ENCODE results near the gene ADCY10.
"Not testable (repeated sequence)": the region's sequence is repeated elsewhere in the genome, so short reads cannot be mapped to it uniquely, and the experiment has no call there.

DNA sequence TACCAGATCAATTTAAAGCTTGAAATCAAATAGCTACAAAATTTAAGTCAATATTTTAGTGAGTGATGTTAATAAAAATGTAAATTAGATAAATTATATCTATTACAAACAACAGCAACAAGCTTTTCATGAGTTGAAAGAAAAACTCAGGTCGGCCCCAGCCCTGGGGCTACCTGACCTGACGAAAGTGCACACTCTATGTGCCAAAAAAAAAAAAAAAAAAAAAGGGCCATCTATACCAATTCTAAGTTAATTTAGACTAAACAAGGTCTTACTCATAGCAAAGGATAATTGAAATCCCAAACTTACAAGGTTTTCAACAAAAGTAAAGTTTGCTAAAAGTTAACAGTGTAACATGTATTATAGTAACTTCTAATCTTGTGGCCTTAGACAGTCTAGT is 47.6 kb downstream of the ADCY10 start:
- TF ChIP-seq, protein P1, sequence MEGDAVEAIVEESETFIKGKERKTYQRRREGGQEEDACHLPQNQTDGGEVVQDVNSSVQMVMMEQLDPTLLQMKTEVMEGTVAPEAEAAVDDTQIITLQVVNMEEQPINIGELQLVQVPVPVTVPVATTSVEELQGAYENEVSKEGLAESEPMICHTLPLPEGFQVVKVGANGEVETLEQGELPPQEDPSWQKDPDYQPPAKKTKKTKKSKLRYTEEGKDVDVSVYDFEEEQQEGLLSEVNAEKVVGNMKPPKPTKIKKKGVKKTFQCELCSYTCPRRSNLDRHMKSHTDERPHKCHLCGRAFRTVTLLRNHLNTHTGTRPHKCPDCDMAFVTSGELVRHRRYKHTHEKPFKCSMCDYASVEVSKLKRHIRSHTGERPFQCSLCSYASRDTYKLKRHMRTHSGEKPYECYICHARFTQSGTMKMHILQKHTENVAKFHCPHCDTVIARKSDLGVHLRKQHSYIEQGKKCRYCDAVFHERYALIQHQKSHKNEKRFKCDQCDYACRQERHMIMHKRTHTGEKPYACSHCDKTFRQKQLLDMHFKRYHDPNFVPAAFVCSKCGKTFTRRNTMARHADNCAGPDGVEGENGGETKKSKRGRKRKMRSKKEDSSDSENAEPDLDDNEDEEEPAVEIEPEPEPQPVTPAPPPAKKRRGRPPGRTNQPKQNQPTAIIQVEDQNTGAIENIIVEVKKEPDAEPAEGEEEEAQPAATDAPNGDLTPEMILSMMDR (IDR thresholded peaks at IDR 0.05): not testable (repeated sequence)
- not testable (repeated sequence) for TF ChIP-seq EZH2phosphoT487, EZH2 (IDR thresholded peaks at IDR 0.05)
